H1 (cell line): ENCODE measurements around the gene KANSL1L. TPM values are rescaled to one million over a fixed set of nuclear protein-coding genes. Genes with fewer than 3 reads are reported as not detected.

ENCODE experiments used
- ASH2L ChIP-seq: fragments of 200-600, 300-600 bp; sonication (generic); IDR thresholded peaks from one replicate; pipeline ENCODE4 v1.7.1; 2017; ENCODE audit warnings: low read length
- BRCA1 ChIP-seq: IDR thresholded peaks from 2 replicates; pipeline ENCODE4 v1.6.1; 2012; ENCODE audit warnings: low read depth, low read length, improper control_type of control experiment
- CBX8 ChIP-seq: fragments of 300-800, 300-1000 bp; sonication (generic); IDR thresholded peaks from 2 replicates; pipeline ENCODE4 v1.7.1; 2016; ENCODE audit warnings: low read depth, low read length, borderline replicate concordance
- CHD2 ChIP-seq: IDR thresholded peaks from 2 replicates; pipeline ENCODE4 v1.6.1; 2012; ENCODE audit warnings: low read length, improper control_type of control experiment
- CTBP2 ChIP-seq: IDR thresholded peaks from 2 replicates; pipeline ENCODE4 v1.7.0; 2011; ENCODE audit warnings: borderline replicate concordance, mild to moderate bottlenecking, moderate library complexity, mixed read lengths, low read length; ENCODE audit not compliant: insufficient read depth, insufficient read length
- EP300 ChIP-seq, 2 experiments: IDR thresholded peaks; 1 replicate in 1 of 2; 2 replicates in 1 of 2; pipeline ENCODE4 v1.6.1; 2011 to 2012; ENCODE audit warnings: low read depth in 2 of 2, low read length in 2 of 2, mild to moderate bottlenecking in 2 of 2, borderline replicate concordance in 1 of 2, inconsistent platforms in 1 of 2, moderate library complexity in 1 of 2
- HDAC2 ChIP-seq, 2 experiments: fragments of 300-600 bp in 1 of 2; sonication (generic) in 1 of 2; IDR thresholded peaks; 2 replicates each; pipeline ENCODE4 v1.6.1; 2011 to 2012; ENCODE audit warnings: low read depth in 2 of 2, low read length in 2 of 2, mild to moderate bottlenecking in 2 of 2, moderate library complexity in 2 of 2, borderline replicate concordance in 1 of 2, inconsistent platforms in 1 of 2
- HDAC6 ChIP-seq: IDR thresholded peaks from one replicate; pipeline ENCODE4 v1.7.1; 2012; ENCODE audit warnings: low read depth, mild to moderate bottlenecking, inconsistent platforms, low read length, moderate library complexity
- KDM1A ChIP-seq: fragments of 200-600, 300-600 bp; sonication (generic); IDR thresholded peaks from 2 replicates; pipeline ENCODE4 v1.7.1; 2016; ENCODE audit warnings: mild to moderate bottlenecking, low read length, borderline replicate concordance
- POLR2A ChIP-seq, 2 experiments: IDR thresholded peaks; 1 replicate in 1 of 2; 2 replicates in 1 of 2; pipeline ENCODE4 v1.6.1; 2011; ENCODE audit warnings: low read depth in 2 of 2, low read length in 2 of 2, mild to moderate bottlenecking in 2 of 2; ENCODE audit errors: control extremely low read depth in 1 of 2
- RFX5 ChIP-seq: IDR thresholded peaks from 2 replicates; pipeline ENCODE4 v1.6.1; 2011; ENCODE audit warnings: low read depth, low read length, improper control_type of control experiment, borderline replicate concordance
- RXRA ChIP-seq: IDR thresholded peaks from 2 replicates; pipeline ENCODE4 v1.6.1; 2011; ENCODE audit warnings: low read depth, mild to moderate bottlenecking, low read length, moderate library complexity; ENCODE audit not compliant: insufficient read depth
- SIN3A ChIP-seq, 2 experiments: IDR thresholded peaks in 1 of 2; conservative IDR thresholded peaks in 1 of 2; 2 replicates each; pipeline ENCODE4 v1.6.1; 2011 to 2012; ENCODE audit warnings: low read length in 2 of 2, improper control_type of control experiment in 1 of 2, low read depth in 1 of 2, mild to moderate bottlenecking in 1 of 2
- SIRT6 ChIP-seq: IDR thresholded peaks from one replicate; pipeline ENCODE4 v1.7.1; 2012; ENCODE audit warnings: low read length, inconsistent platforms
- SIX5 ChIP-seq: IDR thresholded peaks from 2 replicates; pipeline ENCODE4 v1.6.1; 2011; ENCODE audit warnings: mild to moderate bottlenecking, low read depth, low read length
- SP1 ChIP-seq: IDR thresholded peaks from 2 replicates; pipeline ENCODE4 v1.6.1; 2011; ENCODE audit warnings: low read depth, low read length
- SUZ12 ChIP-seq: fragments of 200-600 bp; sonication (generic); IDR thresholded peaks from 2 replicates; pipeline ENCODE4 v1.6.1; 2012; ENCODE audit warnings: mild to moderate bottlenecking, inconsistent platforms, low read length, moderate library complexity, mixed read lengths
- TEAD4 ChIP-seq: IDR thresholded peaks from 2 replicates; pipeline ENCODE4 v1.6.1; 2012; ENCODE audit warnings: low read depth, low read length, inconsistent platforms, mixed read lengths
- ZNF274 ChIP-seq: IDR thresholded peaks from 2 replicates; pipeline ENCODE4 v1.7.0; 2012; ENCODE audit warnings: low read length, borderline replicate concordance; ENCODE audit errors: extremely low read depth
- polyA plus RNA-seq, 7 experiments: library from polyadenylated mRNA; depleted of rRNA in 3 of 7; stranded (reverse) in 5 of 7; unstranded in 2 of 7; fragments of >200 nt in 5 of 7; fragments of 200-250 nt in 2 of 7; gene quantifications; 1 replicate in 5 of 7; 2 replicates in 1 of 7; 4 replicates in 1 of 7; pipeline versions ENCODE4 v1.2.1 to v1.2.3, GENCODE V29; 2011 to 2013; ENCODE audit warnings: missing spikeins in 2 of 7, mixed read lengths in 2 of 7
- total RNA-seq: library from RNA; stranded (reverse); fragmentation: NEBNext Ultra II Directional; extraction: Animal tissue kit (Norgen Biotek cat#: 25700); gene quantifications from 2 replicates; pipeline ENCODE4 v1.2.1, GENCODE V29; 2021
- TF ChIP-seq, protein P1 (sequence below): IDR thresholded peaks from 2 replicates; pipeline ENCODE4 v1.6.1; 2012; ENCODE audit warnings: low read length, inconsistent platforms
- TF ChIP-seq, protein P2 (sequence below): IDR thresholded peaks from 2 replicates; pipeline ENCODE4 v1.6.1; 2011; ENCODE audit warnings: low read depth, mild to moderate bottlenecking, low read length; ENCODE audit not compliant: insufficient read depth

KANSL1L gene
- total and polyA plus RNA-seq, 2 of the 8 experiments (the other 6 are each of a cell fraction or from before 2014, with no cell fraction given), result 5.4 to 17.2 TPM

DNA sequence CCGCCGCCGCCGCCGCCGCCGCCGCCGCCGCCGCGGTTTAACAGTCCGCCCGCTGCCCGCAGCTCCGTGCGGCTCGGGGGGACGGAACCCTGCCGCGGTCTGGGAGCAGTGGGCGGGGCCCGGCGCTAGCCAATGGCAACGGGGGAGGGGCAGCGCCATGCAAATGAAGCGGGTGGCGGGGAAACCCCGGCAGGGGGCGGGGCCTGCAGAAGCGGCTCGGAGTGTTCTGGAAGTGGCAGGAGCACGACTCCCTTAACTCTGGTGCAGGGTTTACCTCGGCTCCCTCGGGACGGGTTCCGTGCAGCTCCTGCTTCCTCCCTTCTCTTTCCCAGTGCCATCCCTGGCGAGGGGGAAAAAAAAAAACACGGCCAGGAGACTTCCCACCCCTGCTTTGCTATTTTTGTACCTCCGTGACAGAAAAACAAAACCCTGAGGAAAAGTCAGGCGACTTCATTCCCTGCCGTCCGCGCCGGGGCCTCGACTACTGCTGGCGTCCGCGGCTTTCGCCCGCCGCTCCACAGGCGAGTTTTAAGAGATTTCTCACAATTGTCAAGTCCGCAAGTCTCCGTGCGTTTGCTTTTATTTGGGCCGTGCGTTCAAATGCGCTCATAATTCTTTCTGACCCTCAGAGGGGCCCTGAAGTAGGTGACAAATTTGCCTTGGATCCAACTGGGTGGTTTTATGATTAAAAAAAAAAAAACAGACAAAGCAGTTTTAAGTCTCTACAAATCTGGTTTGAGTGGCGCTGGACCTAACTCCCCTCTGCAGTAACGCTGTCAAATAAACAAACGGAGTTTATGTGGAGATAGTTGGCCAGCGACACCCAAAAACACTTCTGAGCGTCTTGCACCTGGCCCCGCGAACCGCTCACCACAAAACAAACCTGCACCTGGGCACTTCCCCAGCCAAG is at the start of gene KANSL1L (continued):
- TF ChIP-seq, protein P1, sequence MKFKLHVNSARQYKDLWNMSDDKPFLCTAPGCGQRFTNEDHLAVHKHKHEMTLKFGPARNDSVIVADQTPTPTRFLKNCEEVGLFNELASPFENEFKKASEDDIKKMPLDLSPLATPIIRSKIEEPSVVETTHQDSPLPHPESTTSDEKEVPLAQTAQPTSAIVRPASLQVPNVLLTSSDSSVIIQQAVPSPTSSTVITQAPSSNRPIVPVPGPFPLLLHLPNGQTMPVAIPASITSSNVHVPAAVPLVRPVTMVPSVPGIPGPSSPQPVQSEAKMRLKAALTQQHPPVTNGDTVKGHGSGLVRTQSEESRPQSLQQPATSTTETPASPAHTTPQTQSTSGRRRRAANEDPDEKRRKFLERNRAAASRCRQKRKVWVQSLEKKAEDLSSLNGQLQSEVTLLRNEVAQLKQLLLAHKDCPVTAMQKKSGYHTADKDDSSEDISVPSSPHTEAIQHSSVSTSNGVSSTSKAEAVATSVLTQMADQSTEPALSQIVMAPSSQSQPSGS, result no peak
- TF ChIP-seq KDM1A, result no peak
- TF ChIP-seq TEAD4, result no peak
- TF ChIP-seq SP1, result peak; percentile 95
- TF ChIP-seq CHD2, result 0 out of 2 replicates have a peak, but pooled peaks have one; percentile 5
- TF ChIP-seq SIRT6, result no peak
- no peak for TF ChIP-seq RXRA
- no peak for TF ChIP-seq CBX8
- TF ChIP-seq, protein P2, sequence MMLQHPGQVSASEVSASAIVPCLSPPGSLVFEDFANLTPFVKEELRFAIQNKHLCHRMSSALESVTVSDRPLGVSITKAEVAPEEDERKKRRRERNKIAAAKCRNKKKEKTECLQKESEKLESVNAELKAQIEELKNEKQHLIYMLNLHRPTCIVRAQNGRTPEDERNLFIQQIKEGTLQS, result no peak
- TF ChIP-seq SIX5, result no peak
- TF ChIP-seq EP300 (IDR thresholded peaks at IDR 0.05; ENCODE audit: borderline replicate concordance in 1 of 2, low read depth in 2 of 2, low read length in 2 of 2), result no peak; a peak in 1 of 3 replicates
- TF ChIP-seq ZNF274, result no peak
- no peak for TF ChIP-seq SUZ12
- peak in 1 of 2 experiments; percentile 71; a peak in 1 of 4 replicates for TF ChIP-seq HDAC2 (IDR thresholded peaks at IDR 0.05; ENCODE audit: borderline replicate concordance in 1 of 2, low read depth in 2 of 2, low read length in 2 of 2)
- TF ChIP-seq RFX5, result no peak
- no peak for TF ChIP-seq BRCA1
- TF ChIP-seq SIN3A (conservative IDR thresholded peaks at IDR 0.05 in 1 of 2, IDR thresholded peaks at IDR 0.05 in 1 of 2; ENCODE audit: low read depth in 1 of 2, low read length in 2 of 2), result peak in 1 of 2 experiments; percentile 47; a peak in 1 of 4 replicates
- TF ChIP-seq CTBP2, result peak; percentile 28
- peak; percentile 91 for TF ChIP-seq ASH2L
- peak; percentile 42 to 81 for TF ChIP-seq POLR2A (IDR thresholded peaks at IDR 0.05; ENCODE audit: control extremely low read depth in 1 of 2, low read depth in 2 of 2, low read length in 2 of 2)
- no peak for TF ChIP-seq HDAC6
